Lower lobe of right lung (tissue), 2 donors: ENCODE results near the gene TBC1D24. TPM values are rescaled to one million over a fixed set of nuclear protein-coding genes. Genes with fewer than 3 reads are reported as not detected.

ENCODE experiments used
- ATAC-seq, 2 donors: fragments of 200-7000 bp; cut with Tn5 transposase; one replicate each; pipeline ENCODE4 v1.9.1; 2020 to 2022; ENCODE audit warnings: mild to moderate bottlenecking in 2 of 2, moderate library complexity in 2 of 2
- DNase-seq: peaks from one replicate; pipeline ENCODE4 v3.0.0-alpha.2; 2020
- H3K27ac ChIP-seq: fragments of 200-600 bp; one replicate; pipeline ENCODE4 v1.8.0; 2022
- H3K27me3 ChIP-seq: fragments of 200-600 bp; one replicate; pipeline ENCODE4 v1.8.0; 2022; ENCODE audit warnings: low read depth
- H3K36me3 ChIP-seq: fragments of 200-600 bp; one replicate; pipeline ENCODE4 v1.8.0; 2022; ENCODE audit warnings: mild to moderate bottlenecking
- H3K4me1 ChIP-seq: fragments of 200-600 bp; one replicate; pipeline ENCODE4 v1.8.0; 2022
- H3K4me3 ChIP-seq: fragments of 200-600 bp; one replicate; pipeline ENCODE4 v1.8.0; 2022; ENCODE audit warnings: mild to moderate bottlenecking
- H3K9me3 ChIP-seq: fragments of 200-600 bp; one replicate; pipeline ENCODE4 v1.8.0; 2022
- CTCF ChIP-seq: fragments of 200-600 bp; IDR thresholded peaks from one replicate; pipeline ENCODE4 v1.8.0; 2022; ENCODE audit warnings: antibody characterized with exemption, mild to moderate bottlenecking
- intact Hi-C: fragments of 100-400 bp; cut with DNase I; formaldehyde crosslinking; loops from one replicate; pipeline ENCODE4 v1.11.0; 2022
- total RNA-seq: library from RNA; stranded (reverse); fragmentation: NEBNext Ultra II Directional; extraction: Animal tissue kit (Norgen Biotek cat#: 25700); gene quantifications from one replicate; pipeline ENCODE4 v1.2.1, GENCODE V29; 2021
- donor health status: DM: no; HTN: yes; CAD: no; lungs with severe emphysema.

TBC1D24 gene
- total RNA-seq, 1 donor from 2014 or later, result 40.2 TPM

- no peaks in the 10 kb centered on the region for H3K9me3 ChIP-seq
- H3K4me3 ChIP-seq, result no peak overlapping the region
- intact Hi-C loops, result no loop called here
- ATAC-seq (peak; percentile 59 to 78), DNase-seq (peak; percentile 73)
- H3K27me3 ChIP-seq, result no peaks in the 10 kb centered on the region
- H3K27ac ChIP-seq, result peak overlapping the region; percentile 46
- H3K4me1 ChIP-seq, result peaks cover 15% of the 10 kb centered on the region
- TF ChIP-seq CTCF, result no peak
- peaks cover 82% of the 10 kb centered on the region for H3K36me3 ChIP-seq
Measured at GRCh38 chr16:2526135-2526534, 51.2 kb downstream of the TBC1D24 start.

GRCh38 chr16:2527071-2527783 lies 52.3 kb downstream of the TBC1D24 start:
- H3K4me1 ChIP-seq, result peaks cover 16% of the 10 kb centered on the region
- intact Hi-C loops, result no loop called here
- H3K4me3 ChIP-seq, result no peak overlapping the region
- ATAC-seq (no peak), DNase-seq (peak; percentile 46)
- H3K9me3 ChIP-seq, result no peaks in the 10 kb centered on the region
- H3K36me3 ChIP-seq, result peaks cover 75% of the 10 kb centered on the region
- no peak for TF ChIP-seq CTCF
- no peaks in the 10 kb centered on the region for H3K27me3 ChIP-seq
- peak overlapping the region; percentile 46 for H3K27ac ChIP-seq

- peaks cover 71% of the 10 kb centered on the region for H3K36me3 ChIP-seq
- no peak overlapping the region for H3K4me3 ChIP-seq
- DNase-seq (peak; percentile 45), ATAC-seq (no peak)
- H3K27me3 ChIP-seq, result no peaks in the 10 kb centered on the region
- no peak overlapping the region for H3K27ac ChIP-seq
- intact Hi-C loops, result no loop called here
- H3K4me1 ChIP-seq, result peaks cover 16% of the 10 kb centered on the region
- no peak for TF ChIP-seq CTCF
- H3K9me3 ChIP-seq, result no peaks in the 10 kb centered on the region
Measured at GRCh38 chr16:2527784-2528100, 52.8 kb downstream of the TBC1D24 start.

GRCh38 chr16:2528161-2529060 lies 53.5 kb downstream of the TBC1D24 start:
- H3K4me3 ChIP-seq, result no peak overlapping the region
- peaks cover 65% of the 10 kb centered on the region for H3K36me3 ChIP-seq
- H3K27ac ChIP-seq, result no peak overlapping the region
- ATAC-seq (no peak), DNase-seq (peak; percentile 48)
- no peak for TF ChIP-seq CTCF
- peaks cover 16% of the 10 kb centered on the region for H3K4me1 ChIP-seq
- intact Hi-C loops, result no loop called here
- H3K27me3 ChIP-seq, result no peaks in the 10 kb centered on the region
- H3K9me3 ChIP-seq, result no peaks in the 10 kb centered on the region

- Histone ChIP-seq H3K27me3 (no peaks in the 10 kb centered on the region), H3K4me3 (no peak overlapping the region), H3K9me3 (no peaks in the 10 kb centered on the region), H3K27ac (no peak overlapping the region), H3K36me3 (peaks cover 56% of the 10 kb centered on the region), H3K4me1 (peaks cover 16% of the 10 kb centered on the region)
- ATAC-seq (no peak), DNase-seq (no peak)
- intact Hi-C loops, result no loop called here
- no peak for TF ChIP-seq CTCF
Measured at GRCh38 chr16:2529061-2529931, 54.4 kb downstream of the TBC1D24 start.
